Ovary (tissue), 3 donors: ENCODE data around the gene ANXA5.

Experiments
- CTCF ChIP-seq, 3 donors: fragments of 450-650 bp in 2 of 3; fragments of 200-600 bp in 1 of 3; IDR thresholded peaks; one replicate each; pipeline versions ENCODE4 v1.5.1 to v1.8.0; 2016 to 2022; ENCODE audit warnings: antibody characterized with exemption in 3 of 3, mild to moderate bottlenecking in 1 of 3
- POLR2A ChIP-seq: fragments of 450-650 bp; IDR thresholded peaks from one replicate; pipeline ENCODE4 v1.6.1; 2017; ENCODE audit warnings: antibody characterized with exemption, mild to moderate bottlenecking, moderate library complexity
- donor health status: DM: no; HTN: no; CAD: no.

- no peak for TF ChIP-seq CTCF (IDR thresholded peaks at IDR 0.05)
- TF ChIP-seq POLR2A: no peak
Observed at GRCh38 chr4:121633653-121634052, 63.1 kb downstream of the ANXA5 start.
